Adipocyte (in vitro differentiated cells): ENCODE data around the gene DCTD.
A peak's percentile ranks its signal among the peaks of the same experiment; 100 is the strongest.

Source experiments
- DNase-seq: peaks from one replicate; pipeline ENCODE4 v3.0.0-alpha.2; 2015; ENCODE audit warnings: low read depth
- H3K27me3 ChIP-seq: replicated peaks from 2 replicates; pipeline ENCODE4 v1.7.0; 2013; ENCODE audit warnings: mild to moderate bottlenecking, low read length, moderate library complexity; ENCODE audit not compliant: control insufficient read depth, insufficient read depth
- H3K36me3 ChIP-seq: 2 replicates; pipeline ENCODE4 v1.7.0; 2013; ENCODE audit warnings: low read length, mild to moderate bottlenecking, moderate library complexity; ENCODE audit not compliant: control insufficient read depth, insufficient read depth, severe bottlenecking
- H3K4me1 ChIP-seq: 2 replicates; pipeline ENCODE4 v1.7.0; 2013; ENCODE audit warnings: mild to moderate bottlenecking, low read length, moderate library complexity; ENCODE audit not compliant: control insufficient read depth, insufficient read depth
- H3K4me3 ChIP-seq: 2 replicates; pipeline ENCODE4 v1.7.0; 2013; ENCODE audit warnings: mild to moderate bottlenecking, low read length, moderate library complexity
- H3K9ac ChIP-seq: 2 replicates; pipeline ENCODE4 v1.7.0; 2013; ENCODE audit warnings: mild to moderate bottlenecking, low read length, moderate library complexity
- H3K9me3 ChIP-seq: 2 replicates; pipeline ENCODE4 v1.7.0; 2013; ENCODE audit warnings: mild to moderate bottlenecking, low read length, moderate library complexity; ENCODE audit not compliant: control insufficient read depth

Gene DCTD

GRCh38 chr4:182917182-182918043 lies at the start of gene DCTD:
Gene DCTD (minus strand): TSS chr4:182917386. CDS start chr4:182915568, 1,818 bp downstream.
- peak within 1 kb of the TSS; percentile 92 for H3K4me3 ChIP-seq
- peak; percentile 89 for DNase-seq
- peaks cover 29% of the 10 kb centered on the region for H3K36me3 ChIP-seq
- peak within 1 kb of the TSS; percentile 96 for H3K9ac ChIP-seq
- H3K4me1 ChIP-seq: peaks cover 16% of the 10 kb centered on the region
- H3K27me3 ChIP-seq: no peaks in the 10 kb centered on the region
- H3K9me3 ChIP-seq: no peaks in the 10 kb centered on the region

GRCh38 chr4:182960746-182961145 lies 43.6 kb upstream of the DCTD start:
- Histone ChIP-seq H3K4me3 (no peak overlapping the region), H3K4me1 (no peaks in the 10 kb centered on the region)
- DNase-seq: no peak

GRCh38 chr4:182960228-182960627 lies 43.0 kb upstream of the DCTD start:
- DNase-seq: no peak
- no peaks in the 10 kb centered on the region for H3K36me3 ChIP-seq
- no peaks in the 10 kb centered on the region for H3K4me1 ChIP-seq
- no peaks in the 10 kb centered on the region for H3K27me3 ChIP-seq
- H3K9ac ChIP-seq: no peak overlapping the region
- no peak overlapping the region for H3K4me3 ChIP-seq
- H3K9me3 ChIP-seq: peaks cover 10% of the 10 kb centered on the region

More at GRCh38 chr4:182960746-182961145, 43.6 kb upstream of the DCTD start:
- Histone ChIP-seq H3K36me3 (no peaks in the 10 kb centered on the region), H3K27me3 (no peaks in the 10 kb centered on the region), H3K9me3 (peaks cover 10% of the 10 kb centered on the region), H3K9ac (no peak overlapping the region)

GRCh38 chr4:182955411-182955810 lies 38.2 kb upstream of the DCTD start:
- DNase-seq: no peak
- Histone ChIP-seq H3K9ac (no peak overlapping the region), H3K36me3 (no peaks in the 10 kb centered on the region), H3K4me3 (no peak overlapping the region), H3K4me1 (no peaks in the 10 kb centered on the region), H3K27me3 (no peaks in the 10 kb centered on the region), H3K9me3 (peaks cover 10% of the 10 kb centered on the region)

GRCh38 chr4:182944484-182945213 lies 27.5 kb upstream of the DCTD start:
- Histone ChIP-seq H3K9me3 (no peaks in the 10 kb centered on the region), H3K36me3 (no peaks in the 10 kb centered on the region), H3K9ac (no peak overlapping the region), H3K27me3 (peaks cover 9% of the 10 kb centered on the region), H3K4me3 (no peak overlapping the region), H3K4me1 (no peaks in the 10 kb centered on the region)
- no peak for DNase-seq

GRCh38 chr4:182939680-182940079 lies 22.5 kb upstream of the DCTD start:
- Histone ChIP-seq H3K9ac (no peak overlapping the region), H3K9me3 (no peaks in the 10 kb centered on the region), H3K4me3 (no peak overlapping the region), H3K27me3 (peaks cover 12% of the 10 kb centered on the region), H3K4me1 (no peaks in the 10 kb centered on the region), H3K36me3 (no peaks in the 10 kb centered on the region)
- no peak for DNase-seq

GRCh38 chr4:182938205-182938645 lies 21.0 kb upstream of the DCTD start:
- peak; percentile 80 for DNase-seq
- Histone ChIP-seq H3K27me3 (peaks cover 12% of the 10 kb centered on the region), H3K4me3 (no peak overlapping the region), H3K9me3 (no peaks in the 10 kb centered on the region), H3K4me1 (no peaks in the 10 kb centered on the region), H3K9ac (peak overlapping the region; percentile 63), H3K36me3 (no peaks in the 10 kb centered on the region)

GRCh38 chr4:182937268-182938204 lies 20.4 kb upstream of the DCTD start:
- Histone ChIP-seq H3K4me3 (no peak overlapping the region), H3K4me1 (no peaks in the 10 kb centered on the region), H3K27me3 (peaks cover 12% of the 10 kb centered on the region), H3K9me3 (no peaks in the 10 kb centered on the region), H3K9ac (no peak overlapping the region), H3K36me3 (no peaks in the 10 kb centered on the region)
- no peak for DNase-seq

GRCh38 chr4:182932651-182933050 lies 15.5 kb upstream of the DCTD start:
- Histone ChIP-seq H3K9me3 (no peaks in the 10 kb centered on the region), H3K36me3 (no peaks in the 10 kb centered on the region), H3K27me3 (peaks cover 1% of the 10 kb centered on the region), H3K4me1 (no peaks in the 10 kb centered on the region), H3K4me3 (no peak overlapping the region), H3K9ac (no peak overlapping the region)
- no peak for DNase-seq

GRCh38 chr4:182931691-182932345 lies 14.6 kb upstream of the DCTD start:
- DNase-seq: peak; percentile 14
- H3K36me3 ChIP-seq: no peaks in the 10 kb centered on the region
- H3K9me3 ChIP-seq: no peaks in the 10 kb centered on the region
- no peaks in the 10 kb centered on the region for H3K27me3 ChIP-seq
- no peak overlapping the region for H3K4me3 ChIP-seq
- no peak overlapping the region for H3K9ac ChIP-seq
- H3K4me1 ChIP-seq: no peaks in the 10 kb centered on the region
